Measurements from ENCODE around the gene TARS2.

TARS2 gene

DNA sequence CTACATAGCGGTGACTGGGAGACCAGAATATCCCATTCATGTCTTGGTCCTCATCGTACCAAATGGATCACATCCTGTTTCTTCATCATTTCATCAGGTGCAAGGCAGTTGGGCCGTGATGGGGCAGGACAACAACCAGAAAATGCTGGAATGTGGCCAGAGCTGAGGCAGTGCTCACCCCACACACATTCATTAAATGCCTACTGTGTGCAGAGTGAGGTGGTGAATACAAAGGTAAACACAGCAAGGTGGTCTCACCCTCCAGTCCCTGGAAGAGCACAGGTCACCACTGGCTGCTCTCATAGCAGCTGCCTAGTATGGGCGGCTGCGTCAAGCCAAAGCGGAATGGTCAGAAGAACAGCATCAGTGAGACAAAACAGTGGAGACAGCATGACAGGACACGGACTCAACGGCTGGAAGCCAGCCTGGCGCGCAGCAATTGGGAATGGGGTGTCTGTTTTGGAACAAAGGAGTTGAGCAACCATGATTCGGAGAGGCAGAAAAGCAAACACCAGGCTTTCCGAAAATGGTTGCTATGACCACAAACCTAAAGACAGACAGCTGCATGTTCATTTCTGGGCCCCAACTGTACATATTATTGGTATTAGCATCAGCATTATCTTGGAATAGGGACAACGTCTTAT lies 56.4 kb downstream of the TARS2 start:
- no peak for DNase-seq

DNA sequence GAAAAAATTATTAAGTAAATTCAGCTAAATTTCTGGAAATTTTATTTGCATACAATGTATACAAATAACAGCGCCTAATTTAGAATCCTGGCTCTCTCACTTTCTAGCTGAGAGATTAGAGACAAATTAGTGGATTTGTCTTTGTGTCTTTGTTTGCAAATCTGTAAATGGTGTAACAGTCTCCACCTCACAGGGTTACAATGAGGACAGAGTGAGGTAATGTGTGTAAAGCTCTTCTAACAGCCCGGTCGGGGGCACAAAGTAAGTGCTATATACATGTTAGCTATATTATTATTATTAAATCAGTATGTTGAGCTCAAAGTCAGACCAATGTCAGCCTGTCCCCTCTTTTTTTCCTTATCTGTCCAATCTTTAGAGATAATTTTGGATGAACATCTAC lies 57.0 kb downstream of the TARS2 start:
- no peak for DNase-seq

DNA sequence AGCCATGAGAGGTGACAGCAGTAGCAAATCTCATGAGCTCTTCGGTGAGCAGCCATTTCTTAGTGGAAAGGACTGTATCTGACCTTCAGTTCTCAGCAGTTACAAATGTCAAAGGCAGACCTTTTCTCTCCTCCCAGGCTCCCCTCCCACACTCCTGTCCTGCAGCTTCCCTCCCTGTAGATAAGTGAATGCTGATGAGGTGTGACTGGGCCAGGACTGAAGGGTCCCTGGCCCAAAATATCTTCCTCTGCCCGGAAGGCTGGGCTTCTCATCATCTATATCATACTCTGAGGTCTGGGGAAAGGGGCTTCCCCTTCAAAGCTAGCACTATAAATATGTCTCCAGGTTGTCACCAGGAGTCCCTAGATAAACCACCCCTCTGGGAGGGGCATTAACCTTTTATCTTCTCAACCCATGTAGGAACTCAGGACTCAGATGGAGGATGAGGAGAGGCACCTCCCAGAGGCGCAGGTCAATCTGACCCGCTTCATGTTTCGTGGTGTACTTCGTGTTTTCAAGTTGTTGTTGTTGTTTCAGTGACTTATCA lies 58.3 kb downstream of the TARS2 start:
- no peak for DNase-seq

DNA sequence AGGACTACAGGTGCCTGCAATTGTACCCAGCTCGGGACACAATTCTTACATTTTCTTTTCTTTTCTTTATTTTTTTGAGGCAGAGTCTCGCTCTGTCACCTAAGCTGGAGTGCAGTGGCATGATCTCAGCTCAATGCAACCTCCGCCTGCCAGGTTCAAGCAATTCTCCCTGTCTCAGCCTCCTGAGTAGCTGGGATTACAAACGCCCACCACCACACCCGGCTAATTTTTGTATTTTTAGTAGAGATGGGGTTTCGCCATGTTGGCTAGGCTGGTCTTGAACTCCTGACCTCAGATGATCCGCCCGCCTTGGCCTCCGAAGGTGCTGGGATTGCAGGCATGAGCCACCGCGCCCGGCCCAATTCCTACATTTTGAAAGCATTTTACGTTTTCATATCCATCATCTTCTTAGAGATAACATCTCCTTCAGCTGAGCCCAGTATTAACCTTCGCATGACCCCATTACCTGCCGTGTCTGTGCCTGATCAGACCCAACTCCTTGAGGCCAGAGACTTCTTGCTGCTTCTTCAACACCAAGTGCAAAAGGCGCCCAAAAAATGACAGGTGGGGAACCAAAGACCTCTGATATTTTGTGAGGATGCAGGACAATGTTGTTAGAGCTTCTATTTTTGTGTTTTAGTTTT lies 59.2 kb downstream of the TARS2 start:
- DNase-seq, result no peak

DNA sequence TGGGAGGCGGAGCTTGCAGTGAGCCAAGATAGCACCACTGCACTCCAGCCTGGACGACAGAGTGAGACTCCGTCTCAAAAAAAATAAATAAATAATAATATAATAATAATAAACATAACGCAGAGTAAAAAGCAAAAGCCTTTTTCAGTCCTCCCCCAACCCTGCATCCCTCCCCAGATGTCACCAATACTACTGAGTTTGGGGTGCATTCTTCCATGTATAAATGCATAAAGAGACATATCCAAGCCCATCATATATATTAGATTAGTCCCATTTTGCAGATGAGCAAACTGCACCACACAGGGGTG lies 61.1 kb downstream of the TARS2 start:
- no peak for DNase-seq

DNA sequence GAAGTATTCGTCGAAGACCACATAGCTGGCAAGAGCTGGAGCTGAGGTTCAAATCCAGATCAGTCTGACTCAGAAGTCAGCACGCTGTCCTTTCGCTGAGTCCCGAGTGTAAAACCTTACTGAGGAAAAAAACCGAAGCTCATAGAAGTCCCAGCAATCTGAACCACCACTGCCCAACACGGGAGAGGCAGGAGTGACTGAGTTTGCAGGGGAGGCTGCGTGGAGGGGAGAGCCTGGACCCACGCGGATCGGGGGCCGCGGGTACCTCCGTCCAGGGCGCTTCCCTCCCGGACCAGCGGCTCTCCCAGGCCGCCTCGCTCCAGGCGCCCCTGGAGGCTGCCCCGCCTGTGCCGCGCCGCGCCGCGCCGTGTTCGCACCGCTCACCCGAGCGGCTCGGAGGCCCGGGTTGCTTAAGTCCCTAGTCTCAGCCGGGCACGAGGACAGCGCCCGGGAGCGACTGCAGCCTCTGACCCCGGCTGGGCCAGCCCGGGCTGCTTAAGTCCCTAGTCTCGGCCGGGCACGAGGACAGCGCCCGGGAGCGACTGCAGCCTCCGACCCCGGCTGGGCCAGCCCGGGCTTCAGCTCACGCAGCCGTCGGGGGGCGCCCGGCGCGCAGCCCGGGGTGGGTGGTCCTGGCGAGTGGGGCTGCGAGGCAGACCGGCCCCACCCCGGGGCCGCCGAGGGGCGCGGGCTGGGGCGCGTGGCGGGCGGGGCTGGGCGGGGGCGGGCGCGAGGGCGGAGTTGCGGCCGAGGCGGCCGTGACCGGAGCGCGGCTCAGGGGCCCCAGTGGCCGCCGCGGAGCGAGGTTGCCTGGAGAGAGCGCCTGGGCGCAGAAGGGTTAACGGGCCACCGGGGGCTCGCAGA lies 61.6 kb downstream of the TARS2 start, which contains the start of gene ADAMTSL4:
ADAMTSL4 (plus strand) TSS at position 777 of the 864 bp plus-strand sequence. CDS start 2,881 bp downstream, outside the sequence.
- DNase-seq, result no peak

DNA sequence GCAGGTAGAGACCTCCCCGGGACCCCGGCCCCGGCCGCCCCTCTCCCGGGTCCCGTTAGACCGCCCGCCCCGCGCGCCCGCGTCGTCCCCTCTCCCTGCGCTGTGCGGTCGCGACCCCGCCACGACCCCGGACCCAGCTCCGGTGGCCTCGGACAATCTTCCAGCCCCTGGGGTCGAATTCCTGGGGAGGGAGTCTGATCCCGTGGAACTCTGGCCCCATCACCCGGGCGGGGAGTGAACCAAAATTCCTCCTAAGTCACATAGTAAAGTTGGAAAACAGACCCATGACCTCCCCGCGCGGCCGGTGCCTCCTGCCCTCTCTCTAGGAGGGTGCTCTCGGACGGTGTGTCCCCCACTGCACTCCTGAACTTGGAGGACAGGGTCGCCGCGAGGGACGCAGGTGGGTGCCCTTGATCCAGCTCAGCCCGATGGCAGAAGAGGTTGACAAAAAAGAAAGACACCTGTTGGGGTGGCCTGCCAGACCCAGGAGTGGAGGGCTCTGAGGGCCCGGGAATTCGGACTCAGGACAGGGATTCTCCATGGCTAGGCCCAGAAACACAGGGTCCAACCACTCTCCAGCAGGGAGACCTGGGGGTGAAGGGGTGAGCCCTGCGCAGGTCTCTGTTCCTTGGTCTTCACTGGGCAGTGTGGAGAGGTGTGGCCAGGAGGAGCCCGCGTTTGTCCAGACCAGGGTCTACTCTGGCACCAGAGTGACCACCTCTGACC lies 62.4 kb downstream of the TARS2 start:
- no peak for DNase-seq

DNA sequence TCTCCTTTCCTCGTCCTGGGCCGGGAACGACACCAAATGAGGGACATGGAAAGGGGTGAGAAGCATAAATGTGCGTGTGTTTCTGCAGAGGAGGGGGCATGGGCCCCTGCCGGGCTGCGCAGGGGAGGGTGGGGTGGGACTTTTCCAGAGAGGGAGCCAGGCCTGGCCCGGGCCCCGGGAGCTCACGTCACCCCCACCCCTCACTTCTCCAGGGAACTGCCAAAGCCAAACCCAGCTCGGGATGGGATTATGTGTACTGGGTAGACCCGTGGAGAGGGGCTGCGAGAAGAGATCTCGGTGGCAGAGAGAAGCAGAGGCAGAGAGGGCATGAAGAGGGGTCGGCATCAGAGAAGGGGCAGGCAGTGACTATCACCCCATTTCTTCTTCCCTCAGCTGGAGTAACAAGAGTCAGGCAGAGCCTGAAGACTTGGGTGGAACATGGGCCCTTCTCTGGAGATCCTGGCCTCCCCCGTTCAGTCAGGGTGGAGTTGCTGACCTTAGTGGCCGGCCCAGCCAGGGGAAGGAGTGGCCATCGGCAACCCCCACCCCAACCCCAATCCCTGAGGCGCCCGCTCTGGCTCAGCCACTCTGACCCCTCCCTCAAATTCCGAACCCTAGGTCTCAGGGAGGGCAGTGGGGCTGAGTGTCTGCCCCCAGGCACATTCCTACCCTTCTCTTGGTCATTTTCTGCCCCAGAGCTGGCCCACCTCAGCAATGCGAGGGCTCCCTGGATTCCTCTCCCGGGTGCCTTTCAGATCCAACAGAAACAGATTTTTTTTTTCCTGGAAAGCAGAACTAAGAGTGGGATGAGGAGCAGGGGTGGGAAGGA lies 63.2 kb downstream of the TARS2 start:
- DNase-seq, result no peak

DNA sequence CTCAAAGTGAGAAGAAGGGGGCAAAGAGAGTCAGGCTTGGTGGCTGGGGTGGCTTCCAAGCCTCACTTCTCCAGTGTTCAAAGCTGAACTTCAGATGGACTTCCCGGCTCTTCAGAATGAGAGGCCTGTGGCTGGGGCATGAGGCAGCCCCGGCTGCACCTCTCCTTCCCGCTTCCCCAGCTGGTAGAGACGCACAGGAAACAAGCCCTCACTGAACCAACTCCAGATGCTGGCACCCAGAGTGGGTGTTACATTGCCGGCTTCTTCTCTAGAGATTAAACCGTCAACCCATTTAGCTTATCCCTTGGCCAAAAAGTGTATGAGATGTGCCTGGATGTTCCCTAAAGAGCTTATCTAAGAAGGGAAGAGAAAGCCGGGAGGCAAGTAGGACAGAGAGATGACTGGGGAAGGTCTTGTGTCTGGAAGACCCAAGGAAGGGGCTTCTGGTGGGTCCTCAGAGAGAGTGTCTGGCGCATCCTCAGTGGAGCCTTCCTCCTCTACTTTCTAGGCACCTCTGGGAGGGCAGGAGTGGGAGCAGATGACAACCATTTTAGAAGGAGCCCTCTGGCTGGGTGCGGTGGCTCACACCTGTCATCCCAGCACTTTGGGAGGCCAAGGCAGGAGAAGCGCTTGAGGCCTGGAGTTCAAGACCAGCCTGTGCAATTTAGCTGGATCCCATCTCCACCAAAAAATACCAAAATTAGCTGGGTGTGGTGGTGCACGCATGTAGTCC lies 64.0 kb downstream of the TARS2 start:
- DNase-seq, result no peak

DNA sequence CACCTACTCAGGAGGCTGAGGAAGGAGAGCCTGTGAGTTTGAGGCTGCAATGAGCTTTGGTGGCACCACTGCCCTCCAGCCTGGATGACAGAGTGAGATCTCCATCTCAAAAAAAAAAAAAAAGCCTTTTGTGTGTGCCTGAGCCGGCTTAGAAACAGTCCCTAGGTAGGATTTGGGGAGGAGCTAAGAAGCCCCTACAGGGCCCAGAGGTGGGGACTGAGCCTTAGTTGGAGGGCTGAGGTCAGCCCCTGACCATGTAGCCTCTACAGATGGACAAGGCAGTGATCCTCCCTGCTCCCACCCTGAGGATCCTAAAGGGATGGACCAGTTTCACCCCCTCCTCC lies 64.5 kb downstream of the TARS2 start:
- no peak for DNase-seq

DNA sequence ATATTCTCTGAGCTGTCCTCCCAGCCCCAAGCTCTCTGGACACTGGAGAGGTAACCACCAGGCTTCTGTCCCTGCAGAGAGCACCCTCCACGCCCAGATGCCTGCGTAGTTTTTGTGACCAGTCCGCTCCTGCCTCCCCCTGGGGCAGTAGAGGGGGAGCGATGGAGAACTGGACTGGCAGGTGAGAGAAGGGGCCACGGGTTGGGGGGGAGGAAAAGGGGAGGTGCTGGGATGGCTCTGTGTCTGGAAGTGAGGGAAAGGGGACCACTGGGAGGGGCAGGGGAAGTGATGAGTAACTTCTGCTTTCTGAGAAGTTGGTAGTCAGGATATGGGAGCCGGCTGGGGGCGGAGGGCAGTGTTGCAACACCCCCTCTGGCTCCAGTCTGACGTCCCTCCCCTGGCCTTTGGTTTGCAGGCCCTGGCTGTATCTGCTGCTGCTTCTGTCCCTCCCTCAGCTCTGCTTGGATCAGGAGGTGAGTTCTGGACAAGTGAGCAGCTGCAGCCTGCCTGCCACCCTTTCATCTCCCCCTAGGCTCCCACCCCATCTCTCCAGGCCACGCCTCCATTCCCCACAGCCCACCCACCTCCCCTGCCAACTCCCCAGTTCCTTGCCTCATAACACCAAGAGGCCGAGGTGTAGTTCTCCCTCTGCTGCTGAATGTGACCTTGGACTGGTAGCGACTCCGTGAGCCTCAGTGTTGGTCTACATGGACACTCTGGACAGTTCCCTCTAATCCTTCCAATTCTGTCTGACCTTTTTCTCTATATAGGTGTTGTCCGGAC lies 65.1 kb downstream of the TARS2 start:
- DNase-seq, result no peak

DNA sequence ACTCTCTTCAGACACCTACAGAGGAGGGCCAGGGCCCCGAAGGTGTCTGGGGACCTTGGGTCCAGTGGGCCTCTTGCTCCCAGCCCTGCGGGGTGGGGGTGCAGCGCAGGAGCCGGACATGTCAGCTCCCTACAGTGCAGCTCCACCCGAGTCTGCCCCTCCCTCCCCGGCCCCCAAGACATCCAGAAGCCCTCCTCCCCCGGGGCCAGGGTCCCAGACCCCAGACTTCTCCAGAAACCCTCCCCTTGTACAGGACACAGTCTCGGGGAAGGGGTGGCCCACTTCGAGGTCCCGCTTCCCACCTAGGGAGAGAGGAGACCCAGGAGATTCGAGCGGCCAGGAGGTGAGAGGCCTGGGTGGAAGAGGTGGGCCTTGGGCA lies 65.7 kb downstream of the TARS2 start:
- DNase-seq, result no peak

DNA sequence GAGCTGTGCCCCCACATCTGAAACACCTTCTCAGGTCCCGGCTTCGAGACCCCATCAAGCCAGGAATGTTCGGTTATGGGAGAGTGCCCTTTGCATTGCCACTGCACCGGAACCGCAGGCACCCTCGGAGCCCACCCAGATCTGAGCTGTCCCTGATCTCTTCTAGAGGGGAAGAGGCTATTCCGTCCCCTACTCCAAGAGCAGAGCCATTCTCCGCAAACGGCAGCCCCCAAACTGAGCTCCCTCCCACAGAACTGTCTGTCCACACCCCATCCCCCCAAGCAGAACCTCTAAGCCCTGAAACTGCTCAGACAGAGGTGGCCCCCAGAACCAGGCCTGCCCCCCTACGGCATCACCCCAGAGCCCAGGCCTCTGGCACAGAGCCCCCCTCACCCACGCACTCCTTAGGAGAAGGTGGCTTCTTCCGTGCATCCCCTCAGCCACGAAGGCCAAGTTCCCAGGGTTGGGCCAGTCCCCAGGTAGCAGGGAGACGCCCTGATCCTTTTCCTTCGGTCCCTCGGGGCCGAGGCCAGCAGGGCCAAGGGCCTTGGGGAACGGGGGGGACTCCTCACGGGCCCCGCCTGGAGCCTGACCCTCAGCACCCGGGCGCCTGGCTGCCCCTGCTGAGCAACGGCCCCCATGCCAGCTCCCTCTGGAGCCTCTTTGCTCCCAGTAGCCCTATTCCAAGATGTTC lies 66.3 kb downstream of the TARS2 start:
- DNase-seq, result no peak

DNA sequence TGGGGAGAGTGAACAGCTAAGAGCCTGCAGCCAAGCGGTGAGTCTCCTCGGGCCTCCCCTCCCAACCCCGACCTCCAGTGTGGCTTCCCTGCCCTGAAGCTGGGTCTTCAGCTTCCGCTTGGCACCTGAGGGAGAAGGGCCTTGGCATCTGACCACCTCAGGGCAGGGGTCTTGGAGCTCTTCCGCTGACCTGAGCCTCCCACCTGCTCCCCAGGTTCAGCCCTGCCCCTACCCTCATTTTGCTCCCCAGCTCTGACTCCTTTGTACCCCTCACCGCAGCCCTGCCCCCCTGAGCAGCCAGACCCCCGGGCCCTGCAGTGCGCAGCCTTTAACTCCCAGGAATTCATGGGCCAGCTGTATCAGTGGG lies 66.8 kb downstream of the TARS2 start:
- no peak for DNase-seq

DNA sequence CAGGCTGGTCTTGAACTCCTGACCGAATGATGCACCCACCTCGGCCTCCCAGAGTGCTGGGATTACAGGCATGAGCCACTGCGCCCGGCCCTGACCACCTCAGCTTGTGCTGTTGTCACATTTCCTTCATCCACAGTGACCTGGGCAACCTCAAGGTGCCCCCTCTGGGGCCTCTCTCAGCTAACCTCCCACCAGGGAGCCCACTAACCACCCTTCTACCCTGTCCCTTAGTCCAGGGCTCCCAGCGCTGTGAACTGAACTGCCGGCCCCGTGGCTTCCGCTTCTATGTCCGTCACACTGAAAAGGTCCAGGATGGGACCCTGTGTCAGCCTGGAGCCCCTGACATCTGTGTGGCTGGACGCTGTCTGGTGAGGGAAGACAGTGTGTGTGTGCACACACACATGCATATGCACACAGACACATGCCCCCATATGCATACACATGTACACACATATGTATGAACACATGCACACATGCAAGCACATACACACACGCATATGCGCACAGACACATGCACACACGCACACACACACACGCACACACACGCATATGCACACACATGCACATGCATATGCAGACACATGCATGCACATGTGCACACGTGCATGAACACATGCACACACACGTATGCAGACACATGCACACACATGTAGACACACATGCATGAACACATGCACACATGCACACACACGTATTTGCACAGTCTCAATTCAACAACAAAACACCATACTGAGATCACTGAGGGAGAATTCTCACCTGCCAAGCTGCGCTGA lies 68.2 kb downstream of the TARS2 start:
- no peak for DNase-seq

DNA sequence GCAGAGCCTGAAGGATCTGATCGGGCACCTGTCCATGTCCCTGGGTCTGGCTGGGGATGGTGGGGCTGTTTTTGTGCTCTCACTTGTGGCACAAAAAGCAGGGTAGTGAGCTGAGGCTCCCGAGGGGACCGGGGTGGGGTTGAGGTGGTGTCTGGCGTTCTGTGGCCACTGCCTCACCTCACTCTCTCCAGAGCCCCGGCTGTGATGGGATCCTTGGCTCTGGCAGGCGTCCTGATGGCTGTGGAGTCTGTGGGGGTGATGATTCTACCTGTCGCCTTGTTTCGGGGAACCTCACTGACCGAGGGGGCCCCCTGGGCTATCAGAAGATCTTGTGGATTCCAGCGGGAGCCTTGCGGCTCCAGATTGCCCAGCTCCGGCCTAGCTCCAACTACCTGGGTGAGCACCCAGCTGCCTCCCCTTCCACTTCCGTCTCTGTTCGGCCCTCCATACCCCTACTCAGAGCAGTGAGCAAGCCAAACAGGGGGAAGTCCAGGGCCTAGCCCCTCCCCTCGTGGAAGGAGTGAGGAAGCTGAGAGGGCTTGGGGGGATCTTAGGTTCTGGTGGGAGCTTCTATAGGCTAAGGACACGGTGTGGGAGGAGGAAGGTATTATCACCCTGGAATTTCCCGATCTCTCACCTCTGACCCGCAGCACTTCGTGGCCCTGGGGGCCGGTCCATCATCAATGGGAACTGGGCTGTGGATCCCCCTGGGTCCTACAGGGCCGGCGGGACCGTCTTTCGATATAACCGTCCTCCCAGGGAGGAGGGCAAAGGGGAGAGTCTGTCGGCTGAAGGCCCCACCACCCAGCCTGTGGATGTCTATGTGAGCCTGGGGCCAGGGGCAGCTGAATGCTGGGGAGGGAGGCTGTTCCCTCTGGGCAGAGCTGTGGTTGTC lies 69.0 kb downstream of the TARS2 start:
- DNase-seq, result no peak

DNA sequence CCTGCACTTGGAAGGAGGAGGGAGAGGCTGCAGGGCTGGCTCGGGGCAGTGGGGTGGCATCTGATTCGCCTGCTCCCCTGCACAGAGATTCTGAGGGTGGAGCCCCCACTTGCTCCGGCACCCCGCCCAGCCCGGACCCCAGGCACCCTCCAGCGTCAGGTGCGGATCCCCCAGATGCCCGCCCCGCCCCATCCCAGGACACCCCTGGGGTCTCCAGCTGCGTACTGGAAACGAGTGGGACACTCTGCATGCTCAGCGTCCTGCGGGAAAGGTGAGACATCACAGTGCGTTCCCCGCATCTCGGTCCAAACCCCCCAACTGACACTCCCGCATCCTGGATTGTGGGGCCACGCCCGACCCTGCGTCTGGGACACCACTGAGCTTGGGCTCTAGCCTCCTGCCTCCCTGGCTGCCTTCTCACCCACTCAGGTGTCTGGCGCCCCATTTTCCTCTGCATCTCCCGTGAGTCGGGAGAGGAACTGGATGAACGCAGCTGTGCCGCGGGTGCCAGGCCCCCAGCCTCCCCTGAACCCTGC lies 69.9 kb downstream of the TARS2 start:
- DNase-seq, result no peak
